ENCODE measurements around the gene EPHA1.

Gene EPHA1

GRCh38 chr7:143452495-143452894, 43.8 kb upstream of the EPHA1 start:
- no peak for TF ChIP-seq CTCF (IDR thresholded peaks at IDR 0.05)
- no peak for TF ChIP-seq ZFX (IDR thresholded peaks at IDR 0.05; ENCODE audit: borderline replicate concordance)

DNA sequence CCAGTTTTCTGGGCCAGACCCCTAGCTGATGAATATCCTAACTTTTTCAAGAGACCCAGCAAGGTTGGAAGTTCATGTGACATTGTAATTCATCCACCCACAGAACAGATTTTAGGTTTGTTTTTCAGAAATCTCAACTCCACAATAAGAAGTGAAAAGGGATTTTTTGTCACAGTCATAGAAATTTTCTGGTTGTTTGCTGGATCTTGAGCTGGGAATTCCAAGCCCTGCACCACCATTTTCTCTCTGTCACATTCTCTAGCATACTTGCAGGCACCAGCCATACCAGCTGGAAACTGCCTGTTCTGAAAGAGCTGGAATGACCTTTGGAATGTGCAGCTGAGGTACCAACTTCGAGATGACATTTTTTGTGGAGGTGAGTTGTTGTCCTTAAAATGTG, 43.1 kb upstream of the EPHA1 start:
- no peak overlapping the region for H3K27ac ChIP-seq
- TF ChIP-seq ZFX (IDR thresholded peaks at IDR 0.05; ENCODE audit: borderline replicate concordance), result no peak
- TF ChIP-seq CTCF (IDR thresholded peaks at IDR 0.05), result no peak

More at GRCh38 chr7:143452495-143452894, 43.8 kb upstream of the EPHA1 start:
- no peak overlapping the region for H3K27ac ChIP-seq

DNA sequence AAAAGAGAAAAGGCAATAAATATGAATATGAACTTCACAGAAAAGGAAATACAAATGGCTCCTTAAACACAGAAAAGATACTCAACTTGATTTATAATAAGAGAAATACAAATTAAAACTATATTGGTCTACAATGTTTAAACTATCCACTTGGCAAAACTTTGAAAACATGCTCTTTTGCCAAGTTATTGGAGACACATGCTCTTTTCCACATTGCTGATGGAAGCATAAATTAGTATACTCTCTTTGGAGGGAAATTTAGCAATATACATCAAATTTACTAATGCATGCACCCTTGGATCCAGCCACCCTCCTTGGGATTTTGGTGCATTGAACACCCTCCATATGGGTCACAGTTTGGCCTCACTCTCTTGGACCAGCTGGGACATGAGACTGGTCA, 42.5 kb upstream of the EPHA1 start:
- TF ChIP-seq CTCF (IDR thresholded peaks at IDR 0.05), result no peak
- no peak for TF ChIP-seq ZFX (IDR thresholded peaks at IDR 0.05; ENCODE audit: borderline replicate concordance)
- no peak overlapping the region for H3K27ac ChIP-seq

DNA sequence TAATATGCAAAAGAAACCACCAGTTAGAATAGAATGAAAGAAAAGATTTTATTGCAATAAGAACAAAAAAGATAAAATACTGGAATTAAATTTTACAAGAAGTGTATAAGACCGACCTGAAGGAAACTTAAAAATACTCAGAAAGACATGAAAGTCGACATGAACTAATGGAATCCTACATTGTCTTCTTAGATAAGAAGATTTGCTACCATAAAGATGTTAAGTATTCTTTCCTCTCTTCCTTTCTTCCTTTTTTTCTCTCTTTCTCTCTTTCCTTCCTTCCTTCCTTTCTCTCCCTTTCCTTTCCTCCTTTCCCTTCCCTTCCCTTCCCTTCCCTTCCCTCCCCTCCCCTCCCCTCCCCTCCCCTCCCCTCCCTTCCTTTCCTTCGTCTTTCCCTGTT, 41.1 kb upstream of the EPHA1 start:
- no peak overlapping the region for H3K27ac ChIP-seq
- no peak for TF ChIP-seq CTCF (IDR thresholded peaks at IDR 0.05)
- no peak for TF ChIP-seq ZFX (IDR thresholded peaks at IDR 0.05; ENCODE audit: borderline replicate concordance)

- no peak for TF ChIP-seq CTCF (IDR thresholded peaks at IDR 0.05)
- TF ChIP-seq ZFX (IDR thresholded peaks at IDR 0.05; ENCODE audit: borderline replicate concordance), result no peak
- no peak overlapping the region for H3K27ac ChIP-seq
Observed at GRCh38 chr7:143448429-143448828, 39.8 kb upstream of the EPHA1 start.

DNA sequence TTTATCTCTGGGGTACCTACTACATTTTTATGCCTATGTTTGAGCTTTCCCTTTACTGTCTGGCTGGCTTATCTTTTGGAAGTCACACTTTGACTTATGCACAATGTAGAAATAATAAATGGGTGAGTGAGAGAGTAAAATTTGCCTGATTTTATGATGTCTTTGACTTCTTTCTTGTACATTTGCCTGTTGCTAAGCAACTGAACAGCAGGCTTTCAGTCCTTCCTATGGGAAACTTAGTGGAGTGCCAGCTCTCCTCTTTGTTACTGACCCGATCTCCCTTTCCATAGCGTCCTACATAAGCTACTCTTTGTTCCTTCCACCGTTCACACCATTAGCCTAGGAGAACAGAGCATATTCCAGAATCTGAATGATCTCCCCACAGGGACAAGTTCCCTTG, 38.8 kb upstream of the EPHA1 start:
- no peak overlapping the region for H3K27ac ChIP-seq
- TF ChIP-seq CTCF (IDR thresholded peaks at IDR 0.05), result no peak
- no peak for TF ChIP-seq ZFX (IDR thresholded peaks at IDR 0.05; ENCODE audit: borderline replicate concordance)

- TF ChIP-seq CTCF (IDR thresholded peaks at IDR 0.05) (no peak), ZFX (IDR thresholded peaks at IDR 0.05; ENCODE audit: borderline replicate concordance) (no peak)
- H3K27ac ChIP-seq, result no peak overlapping the region
Observed at GRCh38 chr7:143444785-143445184, 36.1 kb upstream of the EPHA1 start.
